Measurements from ENCODE around the gene LLGL2. TPM values are rescaled to one million over a fixed set of nuclear protein-coding genes. Genes with fewer than 3 reads are reported as not detected.

Gene LLGL2
- polyA plus RNA-seq, 1 donor = 6.4 TPM

DNA sequence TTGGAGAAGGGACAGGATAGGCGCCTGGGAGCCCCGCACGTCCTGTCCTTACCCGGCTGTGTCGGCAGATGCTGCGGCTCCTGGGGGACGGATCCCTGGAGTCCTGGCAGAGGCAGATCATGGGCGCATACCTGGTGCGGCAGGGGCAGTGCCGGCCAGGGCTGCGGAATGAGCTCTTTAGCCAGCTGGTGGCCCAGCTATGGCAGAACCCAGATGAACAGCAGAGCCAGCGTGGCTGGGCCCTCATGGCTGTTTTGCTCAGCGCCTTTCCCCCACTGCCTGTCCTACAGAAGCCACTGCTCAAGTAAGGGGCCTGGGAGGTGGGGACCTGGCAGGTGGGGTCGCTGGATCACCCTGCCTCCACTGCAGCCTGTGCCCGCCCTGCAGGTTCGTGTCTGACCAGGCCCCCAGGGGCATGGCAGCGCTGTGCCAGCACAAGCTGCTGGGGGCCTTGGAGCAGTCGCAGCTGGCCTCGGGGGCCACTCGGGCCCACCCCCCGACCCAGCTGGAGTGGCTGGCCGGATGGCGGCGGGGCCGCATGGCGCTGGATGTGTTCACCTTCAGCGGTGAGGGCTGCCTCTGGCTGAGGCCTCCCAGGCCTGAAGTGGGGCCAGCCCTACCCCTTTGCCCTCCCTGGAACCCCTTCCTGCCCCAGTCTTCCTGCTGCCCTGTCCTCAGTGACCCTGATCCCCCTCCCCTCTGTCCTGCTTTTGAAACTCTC, 87.6 kb downstream of the LLGL2 start:
- DNase-seq (ENCODE audit: low read depth) = no peak

DNA sequence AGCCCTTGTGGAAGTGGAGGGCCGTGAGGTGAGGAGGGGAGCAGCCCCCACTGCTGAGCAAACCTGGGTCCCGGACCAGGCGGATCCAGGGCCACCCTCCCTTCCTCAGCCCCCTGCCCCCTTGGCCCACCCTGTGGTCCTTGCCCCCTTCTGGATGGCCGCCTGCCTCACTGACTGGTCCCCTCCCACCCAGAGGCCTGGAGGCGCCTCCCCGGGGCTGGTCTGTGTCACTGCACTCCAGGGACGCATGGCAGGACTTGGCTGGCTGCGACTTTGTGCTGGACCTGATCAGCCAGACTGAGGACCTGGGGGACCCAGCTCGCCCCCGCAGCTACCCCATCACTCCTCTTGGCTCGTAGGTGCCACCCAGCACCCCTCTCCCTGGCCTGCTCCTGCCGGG, 88.5 kb downstream of the LLGL2 start:
- DNase-seq (ENCODE audit: low read depth) = no peak

DNA sequence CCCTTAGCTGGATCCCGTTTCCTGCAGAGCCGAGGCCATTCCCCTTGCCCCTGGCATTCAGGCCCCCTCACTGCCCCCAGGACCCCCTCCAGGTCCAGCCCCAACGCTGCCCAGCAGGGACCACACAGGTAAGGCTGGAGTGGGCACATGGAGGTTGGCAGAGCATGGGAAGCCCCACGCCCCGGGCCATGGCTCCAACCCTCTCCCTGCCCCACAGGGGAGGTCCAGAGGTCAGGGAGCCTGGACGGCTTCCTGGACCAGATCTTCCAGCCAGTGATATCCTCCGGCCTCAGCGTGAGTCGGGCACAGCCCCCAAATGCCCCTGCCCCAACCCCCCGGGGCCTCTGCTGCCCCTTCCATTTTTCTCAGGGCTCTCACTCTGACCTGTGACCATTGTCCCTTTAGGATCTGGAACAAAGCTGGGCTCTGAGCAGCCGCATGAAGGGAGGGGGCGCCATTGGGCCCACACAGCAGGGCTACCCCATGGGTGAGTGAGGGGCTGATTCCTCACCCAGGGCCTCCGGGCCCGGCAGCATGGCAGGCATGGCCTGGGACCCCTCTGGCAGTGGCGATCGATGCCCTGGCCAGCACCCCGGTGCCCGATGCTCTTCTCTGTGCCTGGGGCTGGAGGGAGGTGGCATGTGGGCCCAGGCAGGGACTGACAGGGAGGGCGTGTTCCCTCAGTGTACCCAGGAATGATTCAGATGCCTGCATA, 89.2 kb downstream of the LLGL2 start:
- no peak for DNase-seq (ENCODE audit: low read depth)

DNA sequence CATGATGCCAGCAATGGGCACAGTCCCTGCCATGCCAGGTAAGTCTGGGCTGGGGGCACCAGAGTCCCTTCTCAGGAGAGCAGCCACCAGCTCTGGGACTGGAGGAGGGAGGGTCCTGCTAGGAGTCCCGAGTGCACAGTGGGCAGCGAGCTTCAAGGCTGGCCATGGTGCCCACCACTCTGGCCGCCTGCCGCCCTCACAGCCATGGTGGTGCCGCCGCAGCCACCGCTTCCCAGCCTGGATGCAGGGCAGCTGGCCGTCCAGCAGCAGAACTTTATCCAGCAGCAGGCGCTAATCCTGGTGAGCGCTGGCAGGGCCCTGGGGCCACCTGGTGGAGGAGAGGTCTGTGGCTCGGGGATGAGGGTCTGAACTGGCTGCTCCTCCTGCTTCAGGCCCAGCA, 89.8 kb downstream of the LLGL2 start:
- DNase-seq (ENCODE audit: low read depth) = no peak

DNA sequence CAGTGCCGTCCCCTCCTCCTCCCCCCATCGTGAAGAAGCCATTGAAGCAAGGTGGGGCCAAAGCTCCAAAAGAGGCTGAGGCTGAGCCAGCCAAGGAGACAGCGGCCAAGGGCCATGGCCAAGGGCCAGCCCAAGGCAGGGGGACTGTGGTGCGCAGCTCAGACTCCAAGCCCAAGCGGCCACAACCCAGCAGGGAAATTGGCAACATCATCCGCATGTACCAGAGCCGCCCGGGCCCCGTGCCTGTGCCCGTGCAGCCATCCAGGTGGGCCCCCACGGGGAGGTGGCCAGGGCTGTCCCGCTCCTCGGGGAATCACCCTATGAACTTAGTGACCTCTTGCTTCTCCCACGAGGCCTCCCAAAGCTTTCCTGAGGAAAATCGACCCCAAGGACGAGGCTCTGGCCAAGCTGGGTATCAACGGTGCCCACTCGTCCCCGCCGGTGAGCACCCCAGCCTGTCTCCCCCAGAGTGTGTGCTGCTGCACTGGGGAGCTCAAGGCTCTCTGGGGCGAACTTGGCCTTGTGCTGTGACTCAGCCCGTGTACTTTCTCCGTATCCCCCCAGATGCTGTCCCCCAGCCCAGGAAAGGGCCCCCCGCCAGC, 91.1 kb downstream of the LLGL2 start:
- DNase-seq (ENCODE audit: low read depth) = no peak

DNA sequence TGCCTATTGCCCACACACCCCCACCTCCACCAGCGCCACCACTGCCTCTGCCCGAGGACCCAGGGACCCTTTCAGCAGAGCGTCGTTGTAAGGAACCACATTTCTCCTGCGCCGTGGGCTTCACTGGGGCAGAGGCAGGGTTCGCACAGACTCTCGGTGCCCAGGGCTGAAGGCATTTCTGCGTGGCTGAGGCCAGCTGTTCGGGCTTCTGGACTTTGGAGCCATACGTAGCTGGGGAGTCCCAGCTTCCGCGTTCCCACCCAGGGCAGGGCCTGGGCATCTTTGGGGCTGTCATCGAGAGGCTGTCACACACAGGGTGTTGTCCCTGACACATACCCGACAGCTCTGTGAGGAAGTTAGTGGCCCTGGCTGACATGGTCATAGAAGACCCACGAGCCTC, 91.7 kb downstream of the LLGL2 start:
- no peak for DNase-seq (ENCODE audit: low read depth)

DNA sequence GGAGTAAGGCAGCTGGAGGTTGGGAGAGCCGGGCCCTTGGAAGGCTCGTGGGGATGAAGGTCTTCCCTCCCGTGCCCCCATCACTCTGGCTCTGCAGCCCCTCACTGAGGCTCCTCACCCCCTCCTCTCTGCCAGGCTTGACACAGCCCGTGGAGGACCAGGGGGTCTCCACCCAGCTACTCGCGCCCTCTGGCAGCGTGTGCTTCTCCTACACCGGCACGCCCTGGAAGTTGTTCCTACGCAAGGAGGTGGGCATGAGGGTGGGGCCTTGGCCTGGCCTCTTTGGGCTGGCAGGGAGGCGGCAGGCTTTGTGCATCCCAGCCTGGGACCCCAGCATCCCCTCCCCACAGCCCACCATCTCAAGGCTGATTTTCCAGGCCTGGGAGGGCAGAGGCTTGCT, 92.2 kb downstream of the LLGL2 start:
- DNase-seq (ENCODE audit: low read depth) = no peak

DNA sequence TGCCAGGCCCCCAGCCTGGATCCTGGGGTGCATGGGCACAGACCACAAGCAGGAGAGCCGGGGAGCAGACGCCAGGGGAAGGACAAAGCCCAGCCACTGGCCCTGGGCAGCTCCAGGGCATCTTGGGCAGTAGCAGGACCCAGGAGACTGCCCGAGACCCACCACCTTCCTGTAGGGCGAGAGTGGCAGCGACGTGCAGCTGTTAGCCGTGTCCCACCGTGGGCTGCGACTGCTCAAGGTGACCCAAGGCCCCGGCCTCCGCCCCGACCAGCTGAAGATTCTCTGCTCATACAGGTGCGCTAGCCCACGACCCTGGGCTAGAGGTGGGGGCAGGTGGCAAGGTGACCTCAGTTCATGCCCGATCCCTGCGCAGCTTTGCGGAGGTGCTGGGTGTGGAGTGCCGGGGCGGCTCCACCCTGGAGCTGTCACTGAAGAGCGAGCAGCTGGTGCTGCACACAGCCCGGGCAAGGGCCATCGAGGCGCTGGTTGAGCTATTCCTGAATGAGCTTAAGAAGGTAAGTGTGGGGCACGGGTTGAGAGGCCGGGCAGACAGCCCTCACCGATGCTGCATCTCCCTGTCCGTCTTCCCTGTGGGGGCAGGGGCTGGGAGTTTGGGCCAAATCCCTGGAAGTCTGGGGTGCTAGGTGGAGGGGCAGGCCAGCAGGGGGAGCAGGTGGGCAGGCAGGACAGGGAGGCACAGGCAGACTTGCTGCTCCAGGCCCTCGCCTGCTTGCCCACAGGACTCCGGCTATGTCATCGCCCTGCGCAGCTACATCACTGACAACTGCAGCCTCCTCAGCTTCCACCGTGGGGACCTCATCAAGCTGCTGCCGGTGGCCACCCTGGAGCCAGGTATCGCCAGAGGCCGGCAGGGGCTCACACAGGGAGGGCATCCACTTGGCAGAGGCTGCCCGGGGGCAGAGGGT, 94.3 kb downstream of the LLGL2 start:
- DNase-seq (ENCODE audit: low read depth) = no peak

DNA sequence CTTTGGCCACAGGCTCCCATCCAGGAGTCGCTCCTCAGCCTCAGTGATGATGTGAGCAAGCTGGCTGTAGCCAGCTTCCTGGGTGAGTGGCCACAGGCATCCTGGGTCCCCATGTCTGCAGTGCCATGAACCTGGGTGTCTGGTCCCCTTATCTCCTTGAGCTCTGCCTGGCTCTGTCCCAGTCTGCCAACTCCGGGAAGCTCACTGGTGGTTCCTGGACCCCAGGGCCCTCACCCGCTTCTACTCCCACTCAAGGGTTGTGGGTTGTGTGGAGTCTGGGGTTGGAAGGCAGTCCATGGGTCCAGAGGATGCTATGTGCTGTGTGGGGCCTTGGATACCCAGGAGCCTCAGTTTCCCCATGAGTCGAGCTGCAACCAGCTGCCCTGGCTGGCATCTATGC, 96.0 kb downstream of the LLGL2 start:
- DNase-seq (ENCODE audit: low read depth) = no peak

DNA sequence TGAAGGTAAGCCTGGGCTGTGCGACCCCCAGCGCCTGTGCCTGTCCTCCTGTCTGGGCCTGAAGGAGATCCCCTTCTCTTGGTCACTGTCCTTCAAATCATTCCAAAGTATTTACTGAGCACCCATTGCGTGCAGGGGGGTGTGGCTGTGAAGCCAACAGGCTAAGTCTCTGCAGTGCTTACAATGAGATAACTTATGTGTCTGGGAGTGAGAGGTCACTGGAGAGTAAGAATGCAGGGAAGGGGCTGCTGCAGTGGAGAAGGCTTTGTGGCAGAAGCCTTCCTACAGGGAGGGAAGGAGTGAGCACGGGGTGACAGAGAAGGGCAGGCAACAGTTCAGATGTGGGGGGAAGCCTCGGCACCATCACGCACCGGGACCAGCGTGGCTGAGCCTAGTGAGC, 96.6 kb downstream of the LLGL2 start:
- DNase-seq (ENCODE audit: low read depth) = no peak

DNA sequence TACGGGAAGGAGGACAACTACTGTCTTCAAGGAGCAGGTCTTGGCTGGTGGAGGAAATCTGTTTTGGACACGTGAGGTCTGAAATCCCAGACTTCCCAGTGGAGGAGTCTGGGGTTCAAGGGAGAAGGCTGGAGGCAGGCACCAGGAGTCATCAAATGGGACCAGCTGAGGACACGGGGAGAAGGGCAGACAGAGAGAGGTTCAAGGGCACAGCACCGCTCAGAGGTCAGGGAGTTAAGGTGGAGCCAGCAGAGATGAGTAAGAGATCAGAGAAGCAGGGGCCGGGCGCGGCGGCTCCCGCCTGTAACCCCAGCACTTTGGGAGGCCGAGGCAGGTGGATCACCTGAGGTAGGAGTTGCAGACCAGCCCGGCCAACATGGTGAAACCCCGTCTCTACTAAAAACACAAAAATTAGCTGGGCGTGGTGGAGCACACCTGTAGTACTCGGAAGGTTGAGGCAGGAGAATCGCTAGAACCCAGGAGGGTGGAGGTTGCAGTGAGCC, 97.3 kb downstream of the LLGL2 start:
- DNase-seq (ENCODE audit: low read depth) = no peak

DNA sequence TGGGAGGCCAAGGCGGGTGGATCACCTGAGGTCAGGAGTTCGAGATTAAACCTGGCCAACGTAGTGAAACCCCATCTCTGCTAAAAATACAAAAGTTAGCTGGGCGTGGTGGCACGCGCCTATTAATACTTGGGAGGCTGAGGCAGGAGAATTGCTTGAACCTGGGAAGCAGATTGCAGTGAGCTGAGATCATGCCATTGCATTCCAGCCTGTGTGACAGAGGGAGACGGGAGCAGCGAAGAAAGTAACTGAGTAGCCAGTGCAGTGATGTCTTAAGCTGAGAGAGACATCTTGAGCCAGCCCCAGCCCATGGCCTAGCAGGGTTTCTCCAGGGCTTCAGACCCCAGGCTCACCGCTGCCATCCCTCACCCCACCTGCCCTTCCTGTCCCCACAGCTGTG, 97.9 kb downstream of the LLGL2 start:
- no peak for DNase-seq (ENCODE audit: low read depth)

DNA sequence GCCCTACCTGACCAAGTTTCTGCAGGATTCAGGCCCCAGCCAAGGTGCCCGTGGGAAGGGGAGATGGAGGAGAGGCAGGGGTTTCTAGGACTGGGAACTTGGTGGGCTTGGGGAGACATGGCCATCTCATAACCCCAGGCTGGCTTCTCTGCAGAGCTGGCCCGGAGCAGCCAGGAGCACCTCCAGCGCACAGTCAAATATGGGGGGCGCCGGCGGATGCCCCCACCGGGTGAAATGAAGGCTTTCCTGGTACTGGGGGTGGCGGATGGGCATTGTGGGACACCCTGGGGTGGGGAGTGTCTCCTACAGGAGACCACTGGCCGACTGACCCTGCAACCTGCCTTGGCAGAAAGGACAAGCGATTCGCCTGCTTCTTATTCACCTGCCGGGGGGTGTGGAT, 98.5 kb downstream of the LLGL2 start:
- DNase-seq (ENCODE audit: low read depth) = no peak

Other genes with a start within 250 kb of the LLGL2 start
- 4.9 TPM for gene SLC25A19, start 236.3 kb upstream of the LLGL2 start, polyA plus RNA-seq (ENCODE audit: insufficient read length)
- 158 TPM for gene GRB2, start 120.0 kb upstream of the LLGL2 start, polyA plus RNA-seq (ENCODE audit: insufficient read length)
- 54.0 TPM for gene TMEM94, start 69.1 kb upstream of the LLGL2 start, polyA plus RNA-seq (ENCODE audit: insufficient read length)
- 20.1 TPM for gene CASKIN2, start 10.2 kb upstream of the LLGL2 start, polyA plus RNA-seq (ENCODE audit: insufficient read length)
- gene TSEN54, start 9.2 kb upstream of the LLGL2 start, polyA plus RNA-seq (ENCODE audit: insufficient read length) = 19.4 TPM
- 112 TPM for gene MYO15B, start 62.1 kb downstream of the LLGL2 start, polyA plus RNA-seq (ENCODE audit: insufficient read length)
- 9.2 TPM for gene SMIM5, start 107.7 kb downstream of the LLGL2 start, polyA plus RNA-seq (ENCODE audit: insufficient read length)
- 15.0 TPM for gene RECQL5, start 141.5 kb downstream of the LLGL2 start, polyA plus RNA-seq (ENCODE audit: insufficient read length)
- gene SAP30BP, start 141.6 kb downstream of the LLGL2 start, polyA plus RNA-seq (ENCODE audit: insufficient read length) = 72.4 TPM
- gene ITGB4, start 195.8 kb downstream of the LLGL2 start, polyA plus RNA-seq (ENCODE audit: insufficient read length) = 4.6 TPM
- 24.8 TPM for gene GALK1, start 239.5 kb downstream of the LLGL2 start, polyA plus RNA-seq (ENCODE audit: insufficient read length)